ENCODE measurements around the gene PDE6A.

GRCh38 chr5:149900390-149900789 lies 44.2 kb downstream of the PDE6A start:
- TF ChIP-seq, protein P1, sequence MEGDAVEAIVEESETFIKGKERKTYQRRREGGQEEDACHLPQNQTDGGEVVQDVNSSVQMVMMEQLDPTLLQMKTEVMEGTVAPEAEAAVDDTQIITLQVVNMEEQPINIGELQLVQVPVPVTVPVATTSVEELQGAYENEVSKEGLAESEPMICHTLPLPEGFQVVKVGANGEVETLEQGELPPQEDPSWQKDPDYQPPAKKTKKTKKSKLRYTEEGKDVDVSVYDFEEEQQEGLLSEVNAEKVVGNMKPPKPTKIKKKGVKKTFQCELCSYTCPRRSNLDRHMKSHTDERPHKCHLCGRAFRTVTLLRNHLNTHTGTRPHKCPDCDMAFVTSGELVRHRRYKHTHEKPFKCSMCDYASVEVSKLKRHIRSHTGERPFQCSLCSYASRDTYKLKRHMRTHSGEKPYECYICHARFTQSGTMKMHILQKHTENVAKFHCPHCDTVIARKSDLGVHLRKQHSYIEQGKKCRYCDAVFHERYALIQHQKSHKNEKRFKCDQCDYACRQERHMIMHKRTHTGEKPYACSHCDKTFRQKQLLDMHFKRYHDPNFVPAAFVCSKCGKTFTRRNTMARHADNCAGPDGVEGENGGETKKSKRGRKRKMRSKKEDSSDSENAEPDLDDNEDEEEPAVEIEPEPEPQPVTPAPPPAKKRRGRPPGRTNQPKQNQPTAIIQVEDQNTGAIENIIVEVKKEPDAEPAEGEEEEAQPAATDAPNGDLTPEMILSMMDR (IDR thresholded peaks at IDR 0.05; ENCODE audit: low read depth, low read length, poor library complexity, severe bottlenecking) = no peak
- no peak for TF ChIP-seq EZH2phosphoT487 (IDR thresholded peaks at IDR 0.05; ENCODE audit: borderline replicate concordance, low read length)

Data from DOHH2 (cell line).